Stomach (tissue), 9 donors: ENCODE results near the gene RNASEH2C. TPM values are rescaled to one million over a fixed set of nuclear protein-coding genes. Genes with fewer than 3 reads are reported as not detected.
A peak's percentile ranks its signal among the peaks of the same experiment; 100 is the strongest.

ENCODE experiments used
- DNase-seq, 2 donors: peaks; one replicate each; pipeline versions ENCODE4 v3.0.0 to v3.0.0-alpha.2; 2013 to 2019
- H3K27ac ChIP-seq, 5 donors: fragments of 200-600 bp in 4 of 5; sonication (generic) in 4 of 5; one replicate each; pipeline ENCODE4 v1.5.1; 2013 to 2019; ENCODE audit warnings: mild to moderate bottlenecking in 1 of 5, moderate library complexity in 1 of 5
- H3K27me3 ChIP-seq, 3 donors: fragments of 200-600 bp; sonication (generic); one replicate each; pipeline ENCODE4 v1.5.1; 2017 to 2019; ENCODE audit warnings: mixed run types in 1 of 3
- H3K36me3 ChIP-seq, 4 donors: fragments of 200-600 bp; sonication (generic); 1 replicate in 3 of 4; 2 replicates in 1 of 4; pipeline ENCODE4 v1.5.1; 2016 to 2019
- H3K4me1 ChIP-seq, 4 donors: fragments of 200-600 bp; sonication (generic); one replicate each; pipeline ENCODE4 v1.5.1; 2016 to 2019
- H3K4me3 ChIP-seq, 4 donors: fragments of 200-600 bp; sonication (generic) in 3 of 4; one replicate each; pipeline ENCODE4 v1.5.1; 2016 to 2019; ENCODE audit warnings: mild to moderate bottlenecking in 1 of 4
- H3K9me3 ChIP-seq, 4 donors: fragments of 200-600 bp; sonication (generic); one replicate each; pipeline ENCODE4 v1.5.1; 2016 to 2019
- EP300 ChIP-seq: sonication (generic); formaldehyde crosslinking; IDR thresholded peaks from one replicate; pipeline ENCODE4 v1.6.1; 2017; ENCODE audit warnings: antibody characterized with exemption
- POLR2A ChIP-seq, 4 donors: fragments of 450-650 bp; IDR thresholded peaks; one replicate each; pipeline ENCODE4 v1.6.1; 2016; ENCODE audit warnings: antibody characterized with exemption in 4 of 4, control low read depth in 2 of 4, mild to moderate bottlenecking in 1 of 4, moderate library complexity in 1 of 4
- POLR2AphosphoS5 ChIP-seq, 3 donors: sonication (generic); formaldehyde crosslinking; IDR thresholded peaks; one replicate each; pipeline ENCODE4 v1.6.1; 2016; ENCODE audit warnings: antibody characterized with exemption in 3 of 3
- WGBS, 5 donors: extraction: QIAGEN DNeasy Blood & Tissue Kit in 3 of 5; methylation state at CpG; one replicate each; pipeline versions ENCODE4 v1.1.5 to v1.1.7; 2013 to 2018; 5-methylcytosine and 5-hydroxymethylcytosine counted together
- intact Hi-C: fragments of 100-400 bp; cut with DNase I; formaldehyde crosslinking; loops from one replicate; pipeline ENCODE4 v1.15.1; 2023; ENCODE audit warnings: low total_unique reads
- polyA plus RNA-seq, 3 donors: library from polyadenylated mRNA; stranded (reverse); fragments of 200-250 nt; gene quantifications; one replicate each; pipeline ENCODE4 v1.2.3, GENCODE V29; 2013
- total RNA-seq, 5 donors: library from RNA; depleted of rRNA; stranded (reverse); fragments of >200 nt; gene quantifications; one replicate each; pipeline versions ENCODE4 v1.1.0 to v1.2.3, GENCODE V29; 2014 to 2016
- TF ChIP-seq, protein P1 (sequence below), 7 experiments: fragments of 450-650 bp in 4 of 7; fragments of 200-600 bp in 3 of 7; sonication (generic) in 3 of 7; IDR thresholded peaks; one replicate each; pipeline ENCODE4 v1.5.1; 2016 to 2019; ENCODE audit warnings: antibody characterized with exemption in 7 of 7, control low read depth in 2 of 7, mild to moderate bottlenecking in 1 of 7
- donor health status: healthy with polysubstance abuse.
- donor health status: Bipolar disorder and iron deficiency.
- donor health status: healthy.

The RNASEH2C gene
- total and polyA plus RNA-seq, 8 donors = 14.1 to 171 (median 67.1) TPM

- H3K4me1 ChIP-seq = peaks cover 0 to 6% (median 3%) of the 10 kb centered on the region in 4 donors
- TF ChIP-seq POLR2A (IDR thresholded peaks at IDR 0.05) = no peak
- no peak for TF ChIP-seq POLR2AphosphoS5 (IDR thresholded peaks at IDR 0.05)
- TF ChIP-seq EP300 = no peak
- TF ChIP-seq, protein P1, sequence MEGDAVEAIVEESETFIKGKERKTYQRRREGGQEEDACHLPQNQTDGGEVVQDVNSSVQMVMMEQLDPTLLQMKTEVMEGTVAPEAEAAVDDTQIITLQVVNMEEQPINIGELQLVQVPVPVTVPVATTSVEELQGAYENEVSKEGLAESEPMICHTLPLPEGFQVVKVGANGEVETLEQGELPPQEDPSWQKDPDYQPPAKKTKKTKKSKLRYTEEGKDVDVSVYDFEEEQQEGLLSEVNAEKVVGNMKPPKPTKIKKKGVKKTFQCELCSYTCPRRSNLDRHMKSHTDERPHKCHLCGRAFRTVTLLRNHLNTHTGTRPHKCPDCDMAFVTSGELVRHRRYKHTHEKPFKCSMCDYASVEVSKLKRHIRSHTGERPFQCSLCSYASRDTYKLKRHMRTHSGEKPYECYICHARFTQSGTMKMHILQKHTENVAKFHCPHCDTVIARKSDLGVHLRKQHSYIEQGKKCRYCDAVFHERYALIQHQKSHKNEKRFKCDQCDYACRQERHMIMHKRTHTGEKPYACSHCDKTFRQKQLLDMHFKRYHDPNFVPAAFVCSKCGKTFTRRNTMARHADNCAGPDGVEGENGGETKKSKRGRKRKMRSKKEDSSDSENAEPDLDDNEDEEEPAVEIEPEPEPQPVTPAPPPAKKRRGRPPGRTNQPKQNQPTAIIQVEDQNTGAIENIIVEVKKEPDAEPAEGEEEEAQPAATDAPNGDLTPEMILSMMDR (IDR thresholded peaks at IDR 0.05) = no peak
- intact Hi-C loops = loop anchor here (10.0 kb wide), 1 partner anchor 79 kb away; no protein-coding TSS in a partner anchor
- no peaks in the 10 kb centered on the region for H3K27me3 ChIP-seq
- H3K36me3 ChIP-seq = no peaks in the 10 kb centered on the region
- no peaks in the 10 kb centered on the region for H3K9me3 ChIP-seq
- no peak overlapping the region for H3K27ac ChIP-seq
- DNase-seq = no peak
- 71 to 78% (median 74%) methylated on average over 4 of the region's 4 CpGs for WGBS, 5 donors
- H3K4me3 ChIP-seq = no peak overlapping the region
Measured at GRCh38 chr11:65703846-65704245, 16.8 kb downstream of the RNASEH2C start.

- WGBS, 5 donors = 82 to 93% (median 87%) methylated on average over 1 of the region's 1 CpG
- no peaks in the 10 kb centered on the region for H3K9me3 ChIP-seq
- H3K27ac ChIP-seq = no peak overlapping the region
- H3K4me1 ChIP-seq = peaks cover 0 to 8% (median 4%) of the 10 kb centered on the region in 4 donors
- TF ChIP-seq POLR2A (IDR thresholded peaks at IDR 0.05) = no peak
- TF ChIP-seq EP300 = no peak
- TF ChIP-seq, protein P1 (IDR thresholded peaks at IDR 0.05) = no peak
- no peak for TF ChIP-seq POLR2AphosphoS5 (IDR thresholded peaks at IDR 0.05)
- no peaks in the 10 kb centered on the region for H3K27me3 ChIP-seq
- H3K36me3 ChIP-seq = no peaks in the 10 kb centered on the region
- DNase-seq = no peak
- no peak overlapping the region for H3K4me3 ChIP-seq
- intact Hi-C loops = loop anchor here (10.0 kb wide), 1 partner anchor 77 kb away; no protein-coding TSS in a partner anchor
Measured at GRCh38 chr11:65701686-65702085, 18.9 kb downstream of the RNASEH2C start.

DNA sequence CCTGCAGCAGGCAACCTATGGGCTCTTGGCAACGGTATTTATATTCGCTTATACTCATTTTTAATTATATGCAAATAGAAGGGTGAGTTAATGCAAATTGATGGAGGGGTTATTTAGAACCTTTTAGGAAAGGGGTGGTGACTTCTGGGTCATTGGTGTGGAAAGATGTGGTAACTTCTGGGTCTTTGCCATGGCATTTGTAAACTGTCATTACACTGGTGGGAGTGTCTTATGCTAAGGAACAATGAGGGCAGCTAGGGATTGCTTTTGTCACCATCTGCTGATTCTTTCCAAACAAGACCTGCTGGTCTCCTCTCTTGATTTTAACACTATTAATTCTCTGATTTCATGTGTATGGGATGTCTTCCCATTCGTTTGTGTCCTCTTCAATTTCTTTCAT lies 20.2 kb downstream of the RNASEH2C start:
- H3K27me3 ChIP-seq = no peaks in the 10 kb centered on the region
- TF ChIP-seq POLR2A (IDR thresholded peaks at IDR 0.05) = no peak
- TF ChIP-seq, protein P1 (IDR thresholded peaks at IDR 0.05) = no peak
- TF ChIP-seq POLR2AphosphoS5 (IDR thresholded peaks at IDR 0.05) = no peak
- TF ChIP-seq EP300 = no peak
- peaks cover 3 to 16% (median 13%) of the 10 kb centered on the region in 4 donors for H3K4me1 ChIP-seq
- H3K36me3 ChIP-seq = no peaks in the 10 kb centered on the region
- no peak overlapping the region for H3K4me3 ChIP-seq
- no peak for DNase-seq
- 66 to 88% (median 80%) methylated on average over 3 of the region's 3 CpGs for WGBS, 5 donors
- intact Hi-C loops = loop anchor here (10.0 kb wide), 1 partner anchor 76 kb away; no protein-coding TSS in a partner anchor
- H3K27ac ChIP-seq = no peak overlapping the region
- H3K9me3 ChIP-seq = no peaks in the 10 kb centered on the region

DNA sequence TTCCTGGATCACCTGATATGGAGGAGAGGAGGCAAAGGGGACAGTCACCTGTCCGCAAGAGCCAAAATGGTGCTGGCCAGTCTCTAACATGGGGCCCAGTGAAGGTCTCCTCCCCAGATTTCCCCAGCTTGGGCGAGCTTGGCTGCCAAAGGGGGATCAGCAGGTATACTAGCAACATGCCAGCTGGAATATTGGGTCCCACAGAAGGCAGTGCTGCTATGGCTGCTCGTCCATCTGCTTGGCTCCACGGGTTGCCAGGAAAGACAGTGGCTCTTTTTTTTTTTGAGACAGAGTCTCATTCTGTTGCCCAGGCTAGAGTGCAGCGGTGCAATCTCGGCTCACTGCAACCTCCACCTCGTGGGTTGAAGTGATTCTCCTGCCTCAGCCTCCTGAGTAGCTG lies 21.3 kb downstream of the RNASEH2C start:
- TF ChIP-seq POLR2A (IDR thresholded peaks at IDR 0.05) = no peak
- DNase-seq = no peak
- Histone ChIP-seq H3K27ac (no peak overlapping the region), H3K4me3 (no peak overlapping the region), H3K9me3 (no peaks in the 10 kb centered on the region), H3K27me3 (no peaks in the 10 kb centered on the region), H3K36me3 (no peaks in the 10 kb centered on the region), H3K4me1 (peaks cover 7 to 27% (median 20%) of the 10 kb centered on the region in 4 donors)
- intact Hi-C loops = no loop called here
- WGBS, 5 donors = 83 to 88% (median 86%) methylated on average over 7 of the region's 7 CpGs

DNA sequence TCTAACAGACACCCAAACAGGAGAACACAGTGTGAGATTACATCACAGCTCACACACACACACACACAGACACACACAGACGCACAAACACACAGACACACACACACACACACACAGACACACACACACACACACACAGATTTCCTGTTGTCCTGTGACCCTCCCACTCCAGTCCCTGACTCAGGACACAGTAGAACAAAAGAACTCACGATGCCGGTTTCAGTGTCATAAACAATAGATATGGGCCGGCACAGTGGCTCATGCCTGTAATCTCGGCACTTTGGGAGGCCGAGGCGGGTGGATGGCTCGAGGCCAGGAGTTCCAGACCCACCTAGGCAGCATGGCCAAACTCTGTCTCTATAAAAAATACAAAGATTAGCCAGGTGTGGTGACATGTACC lies 22.4 kb downstream of the RNASEH2C start:
- Histone ChIP-seq H3K36me3 (no peaks in the 10 kb centered on the region), H3K27me3 (no peaks in the 10 kb centered on the region), H3K9me3 (no peaks in the 10 kb centered on the region), H3K27ac (no peak overlapping the region), H3K4me3 (no peak overlapping the region), H3K4me1 (peaks cover 7 to 38% (median 26%) of the 10 kb centered on the region in 4 donors)
- no peak for TF ChIP-seq POLR2A (IDR thresholded peaks at IDR 0.05)
- TF ChIP-seq, protein P1 (IDR thresholded peaks at IDR 0.05) = no peak
- TF ChIP-seq EP300 = no peak
- peak in 1 of 2 donors; percentile 31 for DNase-seq
- 13 to 42% (median 30%) methylated on average over 7 to 8 of the region's 8 CpGs for WGBS, 5 donors
- intact Hi-C loops = no loop called here
